ENCODE measurements around the gene ZNF155. TPM values are rescaled to one million over a fixed set of nuclear protein-coding genes. Genes with fewer than 3 reads are reported as not detected.

The ZNF155 gene
- total and polyA plus RNA-seq, 10 of the 15 experiments (the other 5 are each of a cell fraction or from before 2014, with no cell fraction given) = 2.4 to 12.2 (median 5.6) TPM

DNA sequence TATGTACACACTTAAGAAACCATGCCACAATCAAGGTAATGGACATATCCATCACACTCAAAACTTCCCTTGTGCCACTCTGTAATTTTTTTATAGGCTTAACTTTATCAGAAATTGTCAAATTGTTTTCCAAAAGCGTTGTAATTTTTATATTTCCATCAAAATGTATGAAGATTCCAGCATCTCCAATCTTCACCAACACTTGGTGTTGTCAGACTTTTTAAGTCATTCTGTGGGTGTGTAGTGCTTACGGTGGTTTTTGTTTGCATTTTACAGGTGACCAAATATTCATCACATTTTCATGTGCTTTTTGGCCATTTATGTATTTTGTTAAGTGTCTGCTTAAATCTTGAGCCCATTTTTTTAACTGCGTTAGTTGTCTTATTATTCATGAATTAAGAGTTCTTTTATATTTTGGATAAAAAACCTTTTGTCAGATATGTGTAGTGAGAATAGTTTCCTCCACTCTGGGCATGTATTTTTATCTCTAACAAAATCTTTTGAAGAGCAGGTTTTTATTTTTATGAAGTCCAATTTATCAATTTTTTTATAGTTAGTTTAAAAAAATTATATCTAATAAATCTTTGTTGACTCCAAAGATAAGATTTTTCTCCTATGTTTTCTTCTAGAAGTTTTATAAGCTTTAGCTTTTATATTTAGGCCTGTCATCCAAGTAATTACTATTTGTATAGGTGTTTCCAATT lies 44.3 kb upstream of the ZNF155 start (continued):
- TF ChIP-seq, protein P1, sequence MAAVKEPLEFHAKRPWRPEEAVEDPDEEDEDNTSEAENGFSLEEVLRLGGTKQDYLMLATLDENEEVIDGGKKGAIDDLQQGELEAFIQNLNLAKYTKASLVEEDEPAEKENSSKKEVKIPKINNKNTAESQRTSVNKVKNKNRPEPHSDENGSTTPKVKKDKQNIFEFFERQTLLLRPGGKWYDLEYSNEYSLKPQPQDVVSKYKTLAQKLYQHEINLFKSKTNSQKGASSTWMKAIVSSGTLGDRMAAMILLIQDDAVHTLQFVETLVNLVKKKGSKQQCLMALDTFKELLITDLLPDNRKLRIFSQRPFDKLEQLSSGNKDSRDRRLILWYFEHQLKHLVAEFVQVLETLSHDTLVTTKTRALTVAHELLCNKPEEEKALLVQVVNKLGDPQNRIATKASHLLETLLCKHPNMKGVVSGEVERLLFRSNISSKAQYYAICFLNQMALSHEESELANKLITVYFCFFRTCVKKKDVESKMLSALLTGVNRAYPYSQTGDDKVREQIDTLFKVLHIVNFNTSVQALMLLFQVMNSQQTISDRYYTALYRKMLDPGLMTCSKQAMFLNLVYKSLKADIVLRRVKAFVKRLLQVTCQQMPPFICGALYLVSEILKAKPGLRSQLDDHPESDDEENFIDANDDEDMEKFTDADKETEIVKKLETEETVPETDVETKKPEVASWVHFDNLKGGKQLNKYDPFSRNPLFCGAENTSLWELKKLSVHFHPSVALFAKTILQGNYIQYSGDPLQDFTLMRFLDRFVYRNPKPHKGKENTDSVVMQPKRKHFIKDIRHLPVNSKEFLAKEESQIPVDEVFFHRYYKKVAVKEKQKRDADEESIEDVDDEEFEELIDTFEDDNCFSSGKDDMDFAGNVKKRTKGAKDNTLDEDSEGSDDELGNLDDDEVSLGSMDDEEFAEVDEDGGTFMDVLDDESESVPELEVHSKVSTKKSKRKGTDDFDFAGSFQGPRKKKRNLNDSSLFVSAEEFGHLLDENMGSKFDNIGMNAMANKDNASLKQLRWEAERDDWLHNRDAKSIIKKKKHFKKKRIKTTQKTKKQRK (IDR thresholded peaks at IDR 0.05; ENCODE audit: low read depth, low read length) = no peak
- no peak for TF ChIP-seq SUZ12 (IDR thresholded peaks at IDR 0.05; ENCODE audit: unreplicated experiment)

GRCh38 chr19:43940719-43941118 lies 43.3 kb upstream of the ZNF155 start:
- ChIA-PET RAD21 (ENCODE audit: unreplicated experiment) (no interaction called here), POLR2A (no interaction called here), CTCF (no interaction called here), SMC1A (ENCODE audit: uncharacterized antibody, unreplicated experiment) (no interaction called here)
- H3K79me2 ChIP-seq (ENCODE audit: control insufficient read depth, insufficient read depth, low read length) = no peaks in the 10 kb centered on the region
- intact Hi-C loops (cut with micrococcal nuclease; ENCODE audit: unreplicated experiment) (no loop called here), in situ Hi-C loops (cut with MboI) (no loop called here)
- 22% methylated on average over 4 of the region's 4 CpGs for WGBS (ENCODE audit: insufficient coverage, insufficient replicate concordance, low lambda C conversion rate, missing lambda C conversion rate)
- no peaks in the 10 kb centered on the region for H3K27me3 ChIP-seq (replicated peaks in 1 of 2; ENCODE audit: control insufficient read depth in 2 of 2, insufficient read depth in 2 of 2, low read length in 1 of 2)
- no peak overlapping the region for H3K9ac ChIP-seq (ENCODE audit: control insufficient read depth, insufficient read depth, low read length)
- ATAC-seq = no peak
- DNase-seq (ENCODE audit: low read depth, low spot score) = no peak
- no peak overlapping the region for H2AFZ ChIP-seq (ENCODE audit: control insufficient read depth, low read depth, low read length)
- no peak overlapping the region for H3K27ac ChIP-seq (ENCODE audit: control insufficient read depth, insufficient read depth)
- H3K9me3 ChIP-seq (replicated peaks; ENCODE audit: control insufficient read depth, insufficient read depth, low read length) = peaks cover 2% of the 10 kb centered on the region; the same call in 1 of the 3 replicates
- BruUV-seq (replicated peaks) = no TSS peak
- no peak overlapping the region for H3K4me3 ChIP-seq
- no peaks in the 10 kb centered on the region for H4K20me1 ChIP-seq (ENCODE audit: control insufficient read depth, insufficient read depth)
- no peaks in the 10 kb centered on the region for H3K36me3 ChIP-seq (ENCODE audit: control insufficient read depth in 2 of 2, insufficient read depth in 2 of 2, low read length in 1 of 2)
- H3K4me2 ChIP-seq (ENCODE audit: control insufficient read depth, insufficient read depth) = no peak overlapping the region
- FAIRE-seq = no peak
- no peaks in the 10 kb centered on the region for H3K4me1 ChIP-seq (ENCODE audit: control insufficient read depth, insufficient read depth, low read length)
- TF ChIP-seq, protein P2, sequence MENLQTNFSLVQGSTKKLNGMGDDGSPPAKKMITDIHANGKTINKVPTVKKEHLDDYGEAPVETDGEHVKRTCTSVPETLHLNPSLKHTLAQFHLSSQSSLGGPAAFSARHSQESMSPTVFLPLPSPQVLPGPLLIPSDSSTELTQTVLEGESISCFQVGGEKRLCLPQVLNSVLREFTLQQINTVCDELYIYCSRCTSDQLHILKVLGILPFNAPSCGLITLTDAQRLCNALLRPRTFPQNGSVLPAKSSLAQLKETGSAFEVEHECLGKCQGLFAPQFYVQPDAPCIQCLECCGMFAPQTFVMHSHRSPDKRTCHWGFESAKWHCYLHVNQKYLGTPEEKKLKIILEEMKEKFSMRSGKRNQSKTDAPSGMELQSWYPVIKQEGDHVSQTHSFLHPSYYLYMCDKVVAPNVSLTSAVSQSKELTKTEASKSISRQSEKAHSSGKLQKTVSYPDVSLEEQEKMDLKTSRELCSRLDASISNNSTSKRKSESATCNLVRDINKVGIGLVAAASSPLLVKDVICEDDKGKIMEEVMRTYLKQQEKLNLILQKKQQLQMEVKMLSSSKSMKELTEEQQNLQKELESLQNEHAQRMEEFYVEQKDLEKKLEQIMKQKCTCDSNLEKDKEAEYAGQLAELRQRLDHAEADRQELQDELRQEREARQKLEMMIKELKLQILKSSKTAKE (IDR thresholded peaks at IDR 0.05; ENCODE audit: low read depth, poor library complexity, severe bottlenecking) = no peak
- TF ChIP-seq, protein P3, sequence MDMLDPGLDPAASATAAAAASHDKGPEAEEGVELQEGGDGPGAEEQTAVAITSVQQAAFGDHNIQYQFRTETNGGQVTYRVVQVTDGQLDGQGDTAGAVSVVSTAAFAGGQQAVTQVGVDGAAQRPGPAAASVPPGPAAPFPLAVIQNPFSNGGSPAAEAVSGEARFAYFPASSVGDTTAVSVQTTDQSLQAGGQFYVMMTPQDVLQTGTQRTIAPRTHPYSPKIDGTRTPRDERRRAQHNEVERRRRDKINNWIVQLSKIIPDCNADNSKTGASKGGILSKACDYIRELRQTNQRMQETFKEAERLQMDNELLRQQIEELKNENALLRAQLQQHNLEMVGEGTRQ (IDR thresholded peaks at IDR 0.05; ENCODE audit: borderline replicate concordance, low read depth, low read length) = no peak
- TF ChIP-seq KLF5 (IDR thresholded peaks at IDR 0.05; ENCODE audit: partially characterized antibody) = no peak
- TF ChIP-seq RAD21 (IDR thresholded peaks at IDR 0.05; ENCODE audit: insufficient read depth, low read depth, low read length) = no peak
- no peak for TF ChIP-seq BCLAF1 (IDR thresholded peaks at IDR 0.05)
- TF ChIP-seq, protein P1 (IDR thresholded peaks at IDR 0.05; ENCODE audit: low read depth, low read length) = no peak
